K562 (cell line): ENCODE data around the gene BMP2K. TPM values are rescaled to one million over a fixed set of nuclear protein-coding genes. Genes with fewer than 3 reads are reported as not detected.

Experiments used
- ATAC-seq: fragments of 200-7000 bp; cut with Tn5 transposase; 3 replicates; pipeline ENCODE4 v1.9.1; 2020; ENCODE audit warnings: moderate library complexity
- BruUV-seq: library from RNA; stranded (reverse); fragments of 400-500 nt; replicated peaks from 2 replicates; lab custom pipeline; 2021; lab: Mats Ljungman, UMichigan
- CTCF ChIA-PET: fragments of 300-600 bp; formaldehyde crosslinking; extraction: SDS; loops from one replicate; lab custom pipeline; 2021; ENCODE audit warnings: low intra/inter-chr PET ratio; lab: Yijun Ruan, JAX
- POLR2A ChIA-PET: fragments of 300-600, 350-650 bp; sonication (Branson Sonifier 250); formaldehyde crosslinking; extraction: SDS; loops from one replicate; lab custom pipeline; 2021; ENCODE audit warnings: antibody characterized with exemption, inconsistent platforms; lab: Yijun Ruan, JAX
- DNase-seq, 4 experiments: peaks; one replicate each; pipeline versions ENCODE4 v3.0.0 to v3.0.0-alpha.2; 2011 to 2018; ENCODE audit warnings: low spot score in 3 of 4, mixed read lengths in 3 of 4; ENCODE audit errors: extremely low read depth in 1 of 4
- FAIRE-seq: peaks from 2 replicates; lab custom pipeline; 2011; peaks lifted over from hg19 to GRCh38; lab: Jason Lieb, UNC
- H2AFZ ChIP-seq: 2 replicates; pipeline ENCODE4 v1.6.0; 2011; ENCODE audit warnings: low read depth, low read length, control low read depth, inconsistent platforms
- H3K27ac ChIP-seq: fragments of 200-600 bp; 3 replicates; pipeline ENCODE4 v1.8.0; 2011; ENCODE audit warnings: low read depth, mild to moderate bottlenecking, control low read depth, inconsistent platforms, low read length, moderate library complexity, mixed read lengths; ENCODE audit errors: extremely low read depth
- H3K27me3 ChIP-seq, 2 experiments: fragments of 300-600 bp in 1 of 2; 2 replicates in 1 of 2; 3 replicates in 1 of 2; pipeline versions ENCODE4 v1.6.0 to v1.8.0; 2011; ENCODE audit warnings: inconsistent platforms in 2 of 2, low read length in 2 of 2, mild to moderate bottlenecking in 1 of 2, mixed read lengths in 1 of 2, moderate library complexity in 1 of 2; ENCODE audit not compliant: control insufficient read depth in 2 of 2, insufficient read depth in 2 of 2
- H3K36me3 ChIP-seq: fragments of 300-600 bp; 3 replicates; pipeline ENCODE4 v1.8.0; 2011; ENCODE audit warnings: mild to moderate bottlenecking, low read length, inconsistent platforms; ENCODE audit not compliant: control insufficient read depth, insufficient read depth
- H3K4me1 ChIP-seq, 2 experiments: fragments of 200-600 bp in 1 of 2; replicated peaks in 1 of 2; 2 replicates in 1 of 2; 3 replicates in 1 of 2; pipeline versions ENCODE4 v1.5.1 to v1.8.0; 2011; ENCODE audit warnings: inconsistent platforms in 2 of 2, low read length in 2 of 2, mild to moderate bottlenecking in 1 of 2, mixed read lengths in 1 of 2, moderate library complexity in 1 of 2; ENCODE audit not compliant: control insufficient read depth in 2 of 2, insufficient read depth in 2 of 2
- H3K4me2 ChIP-seq: 2 replicates; pipeline ENCODE4 v1.6.1; 2011; ENCODE audit warnings: low read length, control low read depth, inconsistent platforms, mixed read lengths; ENCODE audit not compliant: insufficient read depth
- H3K4me3 ChIP-seq: fragments of 200-600 bp; sonication (generic), shearing (Covaris generic); 2 replicates; pipeline ENCODE4 v1.5.1; 2016; ENCODE audit warnings: control low read depth, inconsistent platforms
- H3K79me2 ChIP-seq: fragments of 200-600 bp; 3 replicates; pipeline ENCODE4 v1.8.0; 2011; ENCODE audit warnings: low read length, inconsistent platforms; ENCODE audit not compliant: control insufficient read depth, insufficient read depth
- H3K9ac ChIP-seq, 2 experiments: 2 replicates each; pipeline versions ENCODE4 v1.6.0 to v1.6.1; 2011; ENCODE audit warnings: low read depth in 2 of 2, low read length in 2 of 2, control low read depth in 1 of 2, inconsistent platforms in 1 of 2, mild to moderate bottlenecking in 1 of 2, mixed read lengths in 1 of 2; ENCODE audit not compliant: insufficient read depth in 1 of 2
- H3K9me1 ChIP-seq: one replicate; pipeline ENCODE4 v1.6.0; 2011; ENCODE audit warnings: inconsistent platforms, mild to moderate bottlenecking, low read length, moderate library complexity; ENCODE audit not compliant: control insufficient read depth, insufficient read depth
- H3K9me3 ChIP-seq: replicated peaks from 2 replicates; pipeline ENCODE4 v1.5.1; 2011; ENCODE audit warnings: low read depth, low read length, inconsistent platforms; ENCODE audit not compliant: control insufficient read depth, insufficient read depth
- H4K20me1 ChIP-seq: replicated peaks from 2 replicates; pipeline ENCODE4 v1.6.1; 2011; ENCODE audit warnings: low read length, inconsistent platforms, mixed read lengths; ENCODE audit not compliant: control insufficient read depth, insufficient read depth
- FOSL1 ChIP-seq: fragments of 200-800 bp; sonication (Bioruptor generic); conservative IDR thresholded peaks from 2 replicates; pipeline ENCODE4 v1.6.1; 2016; ENCODE audit warnings: missing genetic modification characterization, missing compliant biosample characterization
- UBTF ChIP-seq, 2 experiments: IDR thresholded peaks; 2 replicates each; pipeline ENCODE4 v1.6.1; 2012; ENCODE audit warnings: improper control_type of control experiment in 2 of 2, low read depth in 2 of 2, low read length in 2 of 2, borderline replicate concordance in 1 of 2
- WGBS: fragments of 100-300 bp; shearing (Covaris generic); methylation state at CpG from one replicate; pipeline ENCODE4 v1.1.6; 2016; ENCODE audit warnings: low coverage, mixed read lengths; ENCODE audit not compliant: insufficient coverage; ENCODE audit errors: missing lambda C conversion rate; 5-methylcytosine and 5-hydroxymethylcytosine counted together
- in situ Hi-C: fragments of 300-500 bp; cut with MboI; formaldehyde crosslinking; loops from 4 replicates; pipeline ENCODE4 v1.15.0; 2018; ENCODE audit warnings: inconsistent platforms, mixed read lengths
- intact Hi-C: fragments of 100-400 bp; cut with micrococcal nuclease; formaldehyde crosslinking; loops from 2 replicates; pipeline ENCODE4 v1.14.2; 2022
- polyA plus RNA-seq, 8 experiments: library from polyadenylated mRNA; depleted of rRNA in 4 of 8; stranded (reverse) in 5 of 8; unstranded in 3 of 8; fragments of >200 nt; fragmentation: Nextera tagmentation in 2 of 8; fragmentation: Illumina TruSeq in 1 of 8; extraction: Ambion mirVana in 2 of 8; extraction: Trizol in 1 of 8; gene quantifications; 2 replicates each; pipeline versions ENCODE4 v1.2.1 to v1.2.3, GENCODE V29; 2011 to 2014; ENCODE audit warnings: inconsistent platforms in 1 of 8, missing spikeins in 1 of 8
- total RNA-seq, 7 experiments: library from RNA; depleted of rRNA in 6 of 7; stranded (reverse); fragments of >200 nt in 6 of 7; fragmentation: Illumina TruSeq in 2 of 7; extraction: Trizol in 2 of 7; gene quantifications; 2 replicates each; pipeline versions ENCODE4 v1.2.1 to v1.2.3, GENCODE V29; 2011 to 2021; ENCODE audit warnings: low replicate concordance in 1 of 7

BMP2K gene
- total and polyA plus RNA-seq, 9 of the 15 experiments (the other 6 are each of a cell fraction or from before 2014, with no cell fraction given), result 17.0 to 217 (median 104) TPM

GRCh38 chr4:78938474-78938867 is 162.3 kb downstream of the BMP2K start:
- Histone ChIP-seq H3K4me1 (peaks cover 10 to 19% of the 10 kb centered on the region in 2 experiments; a peak in 4 of 5 replicates), H3K27me3 (no peaks in the 10 kb centered on the region), H3K9me1 (no peaks in the 10 kb centered on the region), H3K36me3 (peaks cover 10% of the 10 kb centered on the region; the same call in 2 of the 3 replicates), H4K20me1 (no peaks in the 10 kb centered on the region), H3K9me3 (no peaks in the 10 kb centered on the region), H3K9ac (peak overlapping the region; percentile 82 to 99)
- intact Hi-C loops, result no loop called here
- TSS peak; percentile 57 for BruUV-seq
- no peak for ATAC-seq
- TF ChIP-seq FOSL1 (tag), result 0 out of 2 replicates have a peak, but pooled peaks have one; percentile 3
- TF ChIP-seq UBTF (IDR thresholded peaks at IDR 0.05; ENCODE audit: borderline replicate concordance in 1 of 2, low read depth in 2 of 2, low read length in 2 of 2), result no peak
- TF ChIP-seq, all 486 proteins: peak for 1
- H3K79me2 ChIP-seq, result peaks cover 29% of the 10 kb centered on the region
- peak overlapping the region; percentile 98 for H2AFZ ChIP-seq
- 3% methylated on average over 7 of the region's 7 CpGs for WGBS
- FAIRE-seq (no peak), DNase-seq (no peak)
- peak overlapping the region; percentile 68 for H3K4me3 ChIP-seq
- ChIA-PET CTCF (no interaction called here), POLR2A (interaction anchor here (1.2 kb wide), 1 partner anchor 12 kb away, joined by 3 read pairs; no protein-coding TSS in a partner anchor)
- H3K27ac ChIP-seq, result peak overlapping the region; percentile 64; the same call in 2 of the 3 replicates
- in situ Hi-C loops, result no loop called here
- peak overlapping the region; percentile 91 for H3K4me2 ChIP-seq
